M059J (cell line): ENCODE results near the gene POLR1A. TPM values are rescaled to one million over a fixed set of nuclear protein-coding genes. Genes with fewer than 3 reads are reported as not detected.

Source experiments
- DNase-seq: peaks from one replicate; pipeline ENCODE4 v3.0.0-alpha.2; 2012; ENCODE audit warnings: low read depth
- total RNA-seq: library from RNA; depleted of rRNA; stranded (reverse); fragments of >200 nt; shearing (Covaris generic); gene quantifications from 2 replicates; pipeline ENCODE4 v1.2.3, GENCODE V29; 2014

Gene POLR1A
- total RNA-seq, 1 experiment from 2014 or later: 18.1 TPM

- DNase-seq: no peak
Measured at GRCh38 chr2:86038291-86039081, 67.2 kb downstream of the POLR1A start.

- no peak for DNase-seq
Measured at GRCh38 chr2:86037795-86038192, 67.9 kb downstream of the POLR1A start.

- DNase-seq: peak; percentile 15
Measured at GRCh38 chr2:86037141-86037794, 68.4 kb downstream of the POLR1A start.

- DNase-seq: no peak
Measured at GRCh38 chr2:86036669-86037138, 69.0 kb downstream of the POLR1A start.

GRCh38 chr2:86035883-86036668 is 69.6 kb downstream of the POLR1A start:
- peak; percentile 25 for DNase-seq

GRCh38 chr2:86035376-86035882 is 70.3 kb downstream of the POLR1A start:
- no peak for DNase-seq

GRCh38 chr2:86033751-86034692 is 71.7 kb downstream of the POLR1A start:
- no peak for DNase-seq

GRCh38 chr2:86032861-86033595 is 72.7 kb downstream of the POLR1A start:
- DNase-seq: no peak

GRCh38 chr2:86031606-86032005 is 74.1 kb downstream of the POLR1A start:
- no peak for DNase-seq

GRCh38 chr2:86031151-86031550 is 74.5 kb downstream of the POLR1A start:
- no peak for DNase-seq

- DNase-seq: no peak
Measured at GRCh38 chr2:86029873-86030272, 75.8 kb downstream of the POLR1A start.

GRCh38 chr2:86028766-86029381 is 76.8 kb downstream of the POLR1A start:
- DNase-seq: no peak

- no peak for DNase-seq
Measured at GRCh38 chr2:86027922-86028765, 77.5 kb downstream of the POLR1A start.

GRCh38 chr2:86027196-86027921 is 78.3 kb downstream of the POLR1A start:
- DNase-seq: no peak

GRCh38 chr2:86026744-86027065 is 79.0 kb downstream of the POLR1A start:
- DNase-seq: no peak

GRCh38 chr2:86025976-86026743 is 79.5 kb downstream of the POLR1A start:
- DNase-seq: no peak

- DNase-seq: peak; percentile 23
Measured at GRCh38 chr2:86025229-86025820, 80.4 kb downstream of the POLR1A start.
